ENCODE results near the gene PARD3. TPM values are rescaled to one million over a fixed set of nuclear protein-coding genes. Genes with fewer than 3 reads are reported as not detected.

Gene PARD3
- total RNA-seq, 3 donors from 2014 or later (not counting 1 experiment from before 2014, with no cell fraction given) = 0.14 to 0.49 (median 0.38) TPM

DNA sequence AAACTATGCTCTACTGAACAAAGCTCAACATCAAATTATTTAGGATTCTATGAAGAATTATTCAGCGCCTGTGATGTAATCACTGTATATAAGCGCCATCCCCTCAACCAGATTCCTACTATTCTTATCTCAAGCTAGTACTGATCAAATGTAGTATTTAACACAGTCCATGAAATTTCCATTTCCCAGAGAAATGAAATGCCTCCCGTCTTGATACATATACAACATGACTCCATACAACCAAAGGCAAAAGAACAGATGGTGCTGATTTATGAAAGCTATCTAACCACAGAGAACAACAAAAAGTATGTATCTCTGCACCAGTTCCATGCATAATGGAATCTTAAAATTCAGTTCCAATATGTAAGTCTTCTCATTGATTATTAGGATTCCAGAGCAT, 406.1 kb downstream of the PARD3 start:
- Mint-ChIP-seq H3K27ac (no peak overlapping the region), H3K9me3 (no peaks in the 10 kb centered on the region), H3K4me3 (no peak overlapping the region), H3K4me1 (no peaks in the 10 kb centered on the region), H3K27me3 (ENCODE audit: low read depth in 2 of 2) (peaks cover 0 to 3% of the 10 kb centered on the region in 2 donors), H3K36me3 (no peaks in the 10 kb centered on the region)
- H3K27ac ChIP-seq (ENCODE audit: low read length) = no peak overlapping the region
- H3K4me1 ChIP-seq (ENCODE audit: control insufficient read depth, insufficient read depth, low read length) = no peaks in the 10 kb centered on the region
- no peak for DNase-seq
- WGBS (ENCODE audit: insufficient coverage) = 90% methylated on average over 3 of the region's 3 CpGs
- no peaks in the 10 kb centered on the region for H3K9me3 ChIP-seq (ENCODE audit: control insufficient read depth, insufficient read depth, low read length)
- no peak overlapping the region for H3K4me3 ChIP-seq (ENCODE audit: low read length)
- H3K36me3 ChIP-seq (ENCODE audit: control insufficient read depth, insufficient read depth, low read length) = no peaks in the 10 kb centered on the region
- TF ChIP-seq, protein P1, sequence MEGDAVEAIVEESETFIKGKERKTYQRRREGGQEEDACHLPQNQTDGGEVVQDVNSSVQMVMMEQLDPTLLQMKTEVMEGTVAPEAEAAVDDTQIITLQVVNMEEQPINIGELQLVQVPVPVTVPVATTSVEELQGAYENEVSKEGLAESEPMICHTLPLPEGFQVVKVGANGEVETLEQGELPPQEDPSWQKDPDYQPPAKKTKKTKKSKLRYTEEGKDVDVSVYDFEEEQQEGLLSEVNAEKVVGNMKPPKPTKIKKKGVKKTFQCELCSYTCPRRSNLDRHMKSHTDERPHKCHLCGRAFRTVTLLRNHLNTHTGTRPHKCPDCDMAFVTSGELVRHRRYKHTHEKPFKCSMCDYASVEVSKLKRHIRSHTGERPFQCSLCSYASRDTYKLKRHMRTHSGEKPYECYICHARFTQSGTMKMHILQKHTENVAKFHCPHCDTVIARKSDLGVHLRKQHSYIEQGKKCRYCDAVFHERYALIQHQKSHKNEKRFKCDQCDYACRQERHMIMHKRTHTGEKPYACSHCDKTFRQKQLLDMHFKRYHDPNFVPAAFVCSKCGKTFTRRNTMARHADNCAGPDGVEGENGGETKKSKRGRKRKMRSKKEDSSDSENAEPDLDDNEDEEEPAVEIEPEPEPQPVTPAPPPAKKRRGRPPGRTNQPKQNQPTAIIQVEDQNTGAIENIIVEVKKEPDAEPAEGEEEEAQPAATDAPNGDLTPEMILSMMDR (IDR thresholded peaks at IDR 0.05) = no peak
- no peak for ATAC-seq
- intact Hi-C loops (cut with micrococcal nuclease) = no loop called here
- no peaks in the 10 kb centered on the region for H3K27me3 ChIP-seq (ENCODE audit: control insufficient read depth, insufficient read depth, low read length)

DNA sequence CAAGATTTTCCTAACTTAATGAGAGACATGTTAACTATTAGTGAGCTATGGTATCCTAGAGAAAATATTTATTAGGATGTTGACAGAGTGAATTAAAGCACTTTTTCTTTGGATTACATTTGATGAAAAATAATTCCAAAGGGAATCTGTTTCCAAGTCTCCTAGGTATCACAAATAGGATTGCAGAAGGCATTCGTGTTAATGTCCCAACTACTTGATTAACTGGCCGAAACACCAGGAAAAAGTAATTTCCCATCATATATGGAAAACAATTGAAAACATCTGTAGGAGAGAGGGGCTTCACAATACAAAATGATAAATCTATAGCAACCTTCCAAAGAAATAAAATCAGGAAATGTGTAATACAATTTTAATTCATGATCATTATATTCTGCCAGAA, 406.7 kb downstream of the PARD3 start:
- ATAC-seq (no peak), DNase-seq (no peak)
- no CpG with 5 or more reads among the region's 2 CpGs for WGBS (ENCODE audit: insufficient coverage)
- intact Hi-C loops (cut with micrococcal nuclease) = no loop called here
- TF ChIP-seq, protein P1 (IDR thresholded peaks at IDR 0.05) = no peak
- H3K4me3 ChIP-seq (ENCODE audit: low read length) = no peak overlapping the region
- no peak overlapping the region for H3K27ac Mint-ChIP-seq
- no peaks in the 10 kb centered on the region for H3K4me1 Mint-ChIP-seq
- peaks cover 0 to 3% of the 10 kb centered on the region in 2 donors for H3K27me3 Mint-ChIP-seq (ENCODE audit: low read depth in 2 of 2)
- H3K4me3 Mint-ChIP-seq = no peak overlapping the region
- H3K27ac ChIP-seq (ENCODE audit: low read length) = no peak overlapping the region
- H3K9me3 Mint-ChIP-seq = no peaks in the 10 kb centered on the region
- no peaks in the 10 kb centered on the region for H3K9me3 ChIP-seq (ENCODE audit: control insufficient read depth, insufficient read depth, low read length)
- no peaks in the 10 kb centered on the region for H3K27me3 ChIP-seq (ENCODE audit: control insufficient read depth, insufficient read depth, low read length)
- no peaks in the 10 kb centered on the region for H3K4me1 ChIP-seq (ENCODE audit: control insufficient read depth, insufficient read depth, low read length)
- H3K36me3 Mint-ChIP-seq = no peaks in the 10 kb centered on the region
- H3K36me3 ChIP-seq (ENCODE audit: control insufficient read depth, insufficient read depth, low read length) = no peaks in the 10 kb centered on the region

DNA sequence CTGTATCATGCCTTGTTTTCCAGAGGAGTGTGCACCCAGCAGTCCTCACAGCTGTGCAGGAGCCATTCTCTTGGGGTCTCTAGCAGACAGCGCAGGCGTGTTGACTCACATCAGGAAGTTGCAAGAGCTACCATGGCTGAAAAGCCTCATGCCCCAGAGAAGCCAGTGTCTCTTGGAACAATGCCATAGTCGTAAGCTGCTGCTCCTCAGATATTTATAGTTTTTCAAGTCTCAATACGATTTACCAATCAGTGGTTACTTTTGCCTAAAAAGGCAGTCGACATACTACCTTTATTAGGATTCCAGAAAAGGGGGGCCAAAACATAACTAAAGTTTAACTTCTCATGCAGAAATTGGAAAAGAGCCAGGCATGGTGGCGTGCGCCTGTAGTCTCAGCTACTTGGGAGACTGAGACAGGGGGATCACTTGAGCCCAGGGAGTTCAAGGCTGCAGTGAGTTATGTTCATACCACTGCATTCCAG, 407.7 kb downstream of the PARD3 start:
- Mint-ChIP-seq H3K4me3 (no peak overlapping the region), H3K9me3 (no peaks in the 10 kb centered on the region), H3K27me3 (ENCODE audit: low read depth in 2 of 2) (peaks cover 0 to 3% of the 10 kb centered on the region in 2 donors), H3K36me3 (no peaks in the 10 kb centered on the region), H3K27ac (no peak overlapping the region), H3K4me1 (no peaks in the 10 kb centered on the region)
- Histone ChIP-seq H3K9me3 (ENCODE audit: control insufficient read depth, insufficient read depth, low read length) (no peaks in the 10 kb centered on the region), H3K4me3 (ENCODE audit: low read length) (no peak overlapping the region), H3K27me3 (ENCODE audit: control insufficient read depth, insufficient read depth, low read length) (no peaks in the 10 kb centered on the region), H3K4me1 (ENCODE audit: control insufficient read depth, insufficient read depth, low read length) (no peaks in the 10 kb centered on the region), H3K27ac (ENCODE audit: low read length) (no peak overlapping the region), H3K36me3 (ENCODE audit: control insufficient read depth, insufficient read depth, low read length) (no peaks in the 10 kb centered on the region)
- intact Hi-C loops (cut with micrococcal nuclease) = no loop called here
- DNase-seq = no peak
- WGBS (ENCODE audit: insufficient coverage) = 75% methylated on average over 7 of the region's 7 CpGs
- TF ChIP-seq, protein P1 (IDR thresholded peaks at IDR 0.05) = no peak
- ATAC-seq = no peak
